Retinal pigment epithelial cell (primary cell): Measurements from ENCODE around the gene CALHM3.

Experiments used
- DNase-seq: peaks from one replicate; pipeline ENCODE4 v3.0.0-alpha.2; 2010; ENCODE audit warnings: low read depth
- H3K4me3 ChIP-seq: 2 replicates; pipeline ENCODE4 v1.5.1; 2011; ENCODE audit warnings: mild to moderate bottlenecking, low read length, control low read depth, moderate library complexity
- CTCF ChIP-seq: conservative IDR thresholded peaks from 2 replicates; pipeline ENCODE4 v1.5.1; 2011; ENCODE audit warnings: low read depth, low read length, control low read depth, inconsistent platforms

CALHM3 gene

GRCh38 chr10:103478671-103479070 lies 369 bp downstream of the CALHM3 start:
- H3K4me3 ChIP-seq, result no peak overlapping the region
- DNase-seq, result no peak
- TF ChIP-seq CTCF, result no peak

GRCh38 chr10:103476046-103476768 lies 2.8 kb downstream of the CALHM3 start:
- H3K4me3 ChIP-seq, result no peak overlapping the region
- TF ChIP-seq CTCF, result peak; percentile 24
- no peak for DNase-seq

GRCh38 chr10:103475437-103475836 lies 3.6 kb downstream of the CALHM3 start:
- H3K4me3 ChIP-seq, result no peak overlapping the region
- TF ChIP-seq CTCF, result no peak
- DNase-seq, result no peak

DNA sequence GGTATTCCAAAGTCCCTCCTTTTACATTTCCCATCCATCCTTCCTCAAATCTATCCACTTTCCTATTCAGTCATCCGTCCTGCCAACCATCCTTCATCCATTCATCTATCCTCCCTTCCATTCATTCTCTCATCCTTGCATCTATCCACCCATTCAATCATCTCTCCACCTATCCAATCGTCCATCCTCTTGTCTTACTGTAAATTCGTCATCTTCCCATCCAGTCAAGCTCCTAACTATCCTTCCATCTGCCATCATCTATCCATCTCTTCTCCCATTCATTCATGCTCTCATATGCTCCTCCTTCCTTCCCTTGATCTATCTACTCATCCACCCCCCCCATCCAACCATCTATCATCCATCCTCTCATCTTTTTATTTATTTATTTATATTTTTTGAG lies 5.0 kb downstream of the CALHM3 start:
- no peak for DNase-seq
- no peak overlapping the region for H3K4me3 ChIP-seq
- TF ChIP-seq CTCF, result no peak

DNA sequence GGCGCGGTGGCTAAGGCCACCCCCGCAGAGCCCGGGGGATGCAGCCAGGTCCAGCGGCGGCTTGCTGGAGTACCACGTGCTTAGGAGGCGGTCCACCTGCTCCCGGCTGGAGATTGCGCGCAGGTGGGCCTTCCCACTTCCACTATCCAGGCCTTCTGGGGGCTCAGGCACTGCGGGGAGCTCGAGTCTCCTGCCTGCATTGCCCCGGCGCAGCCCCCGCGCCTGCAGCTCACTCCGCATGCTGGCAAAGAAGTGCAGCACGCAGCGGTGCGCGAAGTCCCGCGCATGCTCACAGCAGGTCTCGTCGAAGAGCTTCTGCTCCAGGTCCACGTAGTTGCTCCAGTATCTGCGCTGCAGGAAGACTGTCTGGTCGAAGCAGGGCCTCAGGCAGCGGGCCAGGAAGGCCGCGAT lies 5.8 kb downstream of the CALHM3 start:
- no peak for DNase-seq

GRCh38 chr10:103472005-103472404 lies 7.0 kb downstream of the CALHM3 start:
- no peak overlapping the region for H3K4me3 ChIP-seq
- DNase-seq, result no peak
- TF ChIP-seq CTCF, result no peak

More for the DNA sequence above, 5.8 kb downstream of the CALHM3 start:
- no peak overlapping the region for H3K4me3 ChIP-seq
- no peak for TF ChIP-seq CTCF
